SK-N-SH (cell line): ENCODE data around the gene TGFA. TPM values are rescaled to one million over a fixed set of nuclear protein-coding genes. Genes with fewer than 3 reads are reported as not detected.

Experiments
- CTCF ChIA-PET: fragments of 300-600, 350-600 bp; formaldehyde crosslinking; extraction: SDS; loops from one replicate; lab custom pipeline; 2021; lab: Yijun Ruan, JAX
- POLR2A ChIA-PET: fragments of 350-600 bp; sonication (Branson Sonifier 250); formaldehyde crosslinking; extraction: SDS; loops from one replicate; lab custom pipeline; 2020; ENCODE audit warnings: antibody characterized with exemption, inconsistent platforms; lab: Yijun Ruan, JAX
- DNase-seq: peaks from one replicate; pipeline ENCODE4 v3.0.0; 2012
- H2AFZ ChIP-seq: fragments of 200-600 bp; sonication (generic); 2 replicates; pipeline ENCODE4 v1.8.1; 2016; ENCODE audit warnings: antibody characterized with exemption, mild to moderate bottlenecking, low read depth
- H3F3A ChIP-seq: fragments of 200-600 bp; sonication (generic); replicated peaks from 2 replicates; pipeline ENCODE3; 2016; ENCODE audit warnings: antibody characterized with exemption, mild to moderate bottlenecking; ENCODE audit not compliant: insufficient read depth
- H3K27ac ChIP-seq, 2 experiments: fragments of 200-500 bp in 1 of 2; fragments of 200-600 bp in 1 of 2; sonication (Bioruptor generic) in 1 of 2; sonication (generic), shearing (Covaris generic) in 1 of 2; 2 replicates each; pipeline versions ENCODE4 v1.5.1 to v1.6.1; 2014 to 2016; ENCODE audit warnings: low read depth in 2 of 2, inconsistent platforms in 1 of 2, low read length in 1 of 2, mild to moderate bottlenecking in 1 of 2, mixed read lengths in 1 of 2
- H3K27me3 ChIP-seq: fragments of 200-600 bp; sonication (generic), shearing (Covaris generic); 2 replicates; pipeline ENCODE4 v1.6.1; 2016; ENCODE audit warnings: mixed run types; ENCODE audit not compliant: insufficient read depth
- H3K36me3 ChIP-seq, 2 experiments: fragments of 200-500 bp in 1 of 2; fragments of 200-600 bp in 1 of 2; sonication (Bioruptor generic) in 1 of 2; sonication (generic) in 1 of 2; replicated peaks in 1 of 2; 2 replicates each; pipeline versions ENCODE3 to v1.5.1; 2014 to 2016; ENCODE audit warnings: low read length in 1 of 2, mild to moderate bottlenecking in 1 of 2; ENCODE audit not compliant: insufficient read depth in 2 of 2, control insufficient read depth in 1 of 2
- H3K4me1 ChIP-seq, 2 experiments: fragments of 200-500 bp in 1 of 2; fragments of 200-600 bp in 1 of 2; sonication (Bioruptor generic) in 1 of 2; sonication (generic), shearing (Covaris generic) in 1 of 2; 2 replicates each; pipeline versions ENCODE4 v1.5.1 to v1.6.1; 2014 to 2016; ENCODE audit warnings: low read depth in 1 of 2, low read length in 1 of 2, mixed run types in 1 of 2; ENCODE audit not compliant: insufficient read depth in 2 of 2, control insufficient read depth in 1 of 2
- H3K4me2 ChIP-seq: fragments of 200-600 bp; sonication (generic), shearing (Covaris generic); 2 replicates; pipeline ENCODE4 v1.6.1; 2017; ENCODE audit warnings: mixed run types
- H3K4me3 ChIP-seq, 2 experiments: fragments of 200-500 bp in 1 of 2; fragments of 200-600 bp in 1 of 2; sonication (Bioruptor generic) in 1 of 2; sonication (generic), shearing (Covaris generic) in 1 of 2; 2 replicates each; pipeline versions ENCODE4 v1.5.1 to v1.8.1; 2014 to 2016; ENCODE audit warnings: low read depth in 2 of 2, inconsistent platforms in 1 of 2, low read length in 1 of 2, mild to moderate bottlenecking in 1 of 2, mixed read lengths in 1 of 2, moderate library complexity in 1 of 2
- H3K79me2 ChIP-seq: fragments of 200-600 bp; sonication (generic); 2 replicates; pipeline ENCODE4 v1.8.1; 2017; ENCODE audit warnings: mild to moderate bottlenecking; ENCODE audit not compliant: insufficient read depth
- H3K9ac ChIP-seq: fragments of 200-600 bp; sonication (generic); 2 replicates; pipeline ENCODE4 v1.6.1; 2017; ENCODE audit warnings: mixed run types
- H3K9me2 ChIP-seq: fragments of 200-600 bp; sonication (generic); 2 replicates; pipeline ENCODE4 v1.6.1; 2017; ENCODE audit warnings: mixed run types
- H3K9me3 ChIP-seq: fragments of 200-600 bp; sonication (generic); 2 replicates; pipeline ENCODE4 v1.6.1; 2017; ENCODE audit warnings: mixed run types, mild to moderate bottlenecking, moderate library complexity
- H4K20me1 ChIP-seq: fragments of 200-600 bp; sonication (generic); 2 replicates; pipeline ENCODE4 v1.6.1; 2017; ENCODE audit warnings: mild to moderate bottlenecking, mixed run types; ENCODE audit not compliant: insufficient read depth
- EZH2phosphoT487 ChIP-seq: fragments of 200-600 bp; sonication (generic); IDR thresholded peaks from 2 replicates; pipeline ENCODE4 v1.6.1; 2017; ENCODE audit warnings: low read depth, mixed run types, mild to moderate bottlenecking, antibody characterized with exemption, moderate library complexity, borderline replicate concordance
- FOSL2 ChIP-seq: IDR thresholded peaks from 2 replicates; pipeline ENCODE4 v1.4.0; 2012; ENCODE audit warnings: low read depth, mild to moderate bottlenecking, moderate library complexity, borderline replicate concordance
- FOXJ3 ChIP-seq: sonication (generic); formaldehyde crosslinking; IDR thresholded peaks from 2 replicates; pipeline ENCODE4 v1.5.1; 2020; ENCODE audit warnings: mild to moderate bottlenecking, missing genetic modification reagents
- FOXM1 ChIP-seq: IDR thresholded peaks from 2 replicates; pipeline ENCODE4 v1.4.0; 2012; ENCODE audit warnings: low read depth, mild to moderate bottlenecking
- GABPA ChIP-seq: IDR thresholded peaks from 2 replicates; pipeline ENCODE4 v1.4.0; 2012; ENCODE audit warnings: low read depth, mild to moderate bottlenecking
- MAX ChIP-seq: IDR thresholded peaks from 2 replicates; pipeline ENCODE4 v1.4.0; 2012; ENCODE audit warnings: low read depth
- MXI1 ChIP-seq: IDR thresholded peaks from 2 replicates; pipeline ENCODE4 v1.6.1; 2012; ENCODE audit warnings: mild to moderate bottlenecking, low read depth, low read length, improper control_type of control experiment
- POLR2AphosphoS5 ChIP-seq: IDR thresholded peaks from 2 replicates; pipeline ENCODE4 v1.6.1; 2012; ENCODE audit warnings: low read depth, low read length
- RAD21 ChIP-seq: IDR thresholded peaks from 2 replicates; pipeline ENCODE4 v1.6.1; 2012; ENCODE audit warnings: mild to moderate bottlenecking, low read length
- RCOR1 ChIP-seq: fragments of 150-350 bp; IDR thresholded peaks from 2 replicates; pipeline ENCODE4 v1.6.1; 2017; ENCODE audit warnings: antibody characterized with exemption, low read length
- SMC3 ChIP-seq: IDR thresholded peaks from 2 replicates; pipeline ENCODE4 v1.6.1; 2012; ENCODE audit warnings: low read depth, low read length, improper control_type of control experiment
- TEAD4 ChIP-seq: IDR thresholded peaks from 2 replicates; pipeline ENCODE4 v1.4.0; 2012; ENCODE audit warnings: mild to moderate bottlenecking, borderline replicate concordance; ENCODE audit not compliant: insufficient read depth
- USF1 ChIP-seq: IDR thresholded peaks from 2 replicates; pipeline ENCODE4 v1.4.0; 2012; ENCODE audit warnings: low read depth, borderline replicate concordance
- USF2 ChIP-seq: fragments of 150-350 bp; IDR thresholded peaks from 2 replicates; pipeline ENCODE4 v1.6.1; 2017; ENCODE audit warnings: antibody characterized with exemption, low read length, low read depth, borderline replicate concordance
- YY1 ChIP-seq: IDR thresholded peaks from 2 replicates; pipeline ENCODE4 v1.4.0; 2012; ENCODE audit warnings: low read depth, mild to moderate bottlenecking
- WGBS: methylation state at CpG from one replicate; pipeline ENCODE4 v1.1.6; 2017; ENCODE audit warnings: low lambda C conversion rate; 5-methylcytosine and 5-hydroxymethylcytosine counted together
- polyA plus RNA-seq, 3 experiments: library from polyadenylated mRNA; depleted of rRNA; stranded (reverse); fragments of >200 nt; gene quantifications; 2 replicates each; pipeline ENCODE4 v1.2.3, GENCODE V29; 2012
- TF ChIP-seq, protein P1 (sequence below): fragments of 150-350 bp; IDR thresholded peaks from 2 replicates; pipeline ENCODE4 v1.6.1; 2016; ENCODE audit warnings: mild to moderate bottlenecking, low read depth, low read length

TGFA gene
- polyA plus RNA-seq, 1 of the 3 experiments (the other 2 are of a cell fraction), result not detected

DNA sequence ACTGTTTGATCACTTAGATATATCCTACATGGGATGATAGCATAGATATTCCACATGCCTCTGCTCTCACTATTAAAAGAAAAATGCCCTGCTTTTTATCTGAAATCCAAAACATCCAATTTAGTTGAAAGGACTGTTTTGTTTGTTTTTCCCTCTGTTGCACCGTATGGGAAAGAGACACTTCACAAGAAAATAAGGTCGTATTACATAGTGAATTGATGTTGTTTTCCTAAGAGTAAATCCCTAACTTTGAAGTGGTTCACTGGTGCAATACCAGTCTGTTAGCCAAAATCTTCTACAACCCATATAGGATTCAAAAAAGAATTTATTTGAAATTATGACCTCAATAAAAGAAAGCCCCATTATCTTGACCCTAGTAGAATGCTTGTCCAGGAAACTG lies 18.1 kb downstream of the TGFA start:
- no peak overlapping the region for H2AFZ ChIP-seq
- H3K9me2 ChIP-seq, result no peaks in the 10 kb centered on the region
- no peaks in the 10 kb centered on the region for H3K36me3 ChIP-seq
- DNase-seq, result no peak
- no peaks in the 10 kb centered on the region for H3K4me1 ChIP-seq
- no peaks in the 10 kb centered on the region for H3K79me2 ChIP-seq
- POLR2A ChIA-PET, result no interaction called here
- H3K4me2 ChIP-seq, result no peak overlapping the region
- CTCF ChIA-PET, result interaction anchor here (1.2 kb wide), 1 partner anchor 82 kb away, joined by 3 read pairs; no protein-coding TSS in a partner anchor
- H3K9me3 ChIP-seq, result no peaks in the 10 kb centered on the region
- TF ChIP-seq SMC3 (no peak), RAD21 (no peak), USF1 (no peak), YY1 (no peak), MXI1 (no peak), USF2 (no peak), EZH2phosphoT487 (no peak), FOSL2 (no peak), FOXM1 (no peak), TEAD4 (no peak), RCOR1 (no peak), MAX (no peak), FOXJ3 (CRISPR knock-in tag) (no peak), GABPA (no peak), POLR2AphosphoS5 (no peak)
- TF ChIP-seq, protein P1, sequence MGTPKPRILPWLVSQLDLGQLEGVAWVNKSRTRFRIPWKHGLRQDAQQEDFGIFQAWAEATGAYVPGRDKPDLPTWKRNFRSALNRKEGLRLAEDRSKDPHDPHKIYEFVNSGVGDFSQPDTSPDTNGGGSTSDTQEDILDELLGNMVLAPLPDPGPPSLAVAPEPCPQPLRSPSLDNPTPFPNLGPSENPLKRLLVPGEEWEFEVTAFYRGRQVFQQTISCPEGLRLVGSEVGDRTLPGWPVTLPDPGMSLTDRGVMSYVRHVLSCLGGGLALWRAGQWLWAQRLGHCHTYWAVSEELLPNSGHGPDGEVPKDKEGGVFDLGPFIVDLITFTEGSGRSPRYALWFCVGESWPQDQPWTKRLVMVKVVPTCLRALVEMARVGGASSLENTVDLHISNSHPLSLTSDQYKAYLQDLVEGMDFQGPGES, result no peak
- TF ChIP-seq, all 33 proteins: peak for 0
- Histone ChIP-seq H3K4me3 (no peak overlapping the region), H4K20me1 (no peaks in the 10 kb centered on the region), H3K9ac (no peak overlapping the region), H3F3A (no peaks in the 10 kb centered on the region), H3K27ac (no peak overlapping the region), H3K27me3 (no peaks in the 10 kb centered on the region; the same call in 1 of the 2 replicates)
- WGBS, result 26% methylated on average over 2 of the region's 2 CpGs
